Loucy (cell line): ENCODE data around the gene TP63.

ENCODE experiments used
- H2AFZ ChIP-seq: fragments of 200-600 bp; sonication (generic); 2 replicates; pipeline ENCODE4 v1.6.0; 2016; ENCODE audit warnings: antibody characterized with exemption, mild to moderate bottlenecking, low read length, moderate library complexity
- H3F3A ChIP-seq: fragments of 200-600 bp; 2 replicates; pipeline ENCODE4 v1.6.0; 2016; ENCODE audit warnings: antibody characterized with exemption, low read depth, mild to moderate bottlenecking
- H3K27me3 ChIP-seq: fragments of 200-600 bp; sonication (generic); 2 replicates; pipeline ENCODE4 v1.6.1; 2014; ENCODE audit warnings: low read length, mild to moderate bottlenecking; ENCODE audit not compliant: insufficient read depth, poor library complexity, severe bottlenecking
- H3K36me3 ChIP-seq: fragments of 200-600 bp; sonication (generic); 2 replicates; pipeline ENCODE4 v1.6.1; 2016; ENCODE audit warnings: low read length; ENCODE audit not compliant: insufficient read depth
- H3K4me1 ChIP-seq: fragments of 200-600 bp; sonication (generic); 2 replicates; pipeline ENCODE4 v1.5.1; 2014; ENCODE audit warnings: low read length, mild to moderate bottlenecking; ENCODE audit not compliant: insufficient read depth, poor library complexity, severe bottlenecking
- H3K4me2 ChIP-seq: fragments of 200-600 bp; sonication (generic); 2 replicates; pipeline ENCODE4 v1.6.0; 2014; ENCODE audit warnings: antibody characterized with exemption, low read length, low read depth, mild to moderate bottlenecking; ENCODE audit not compliant: poor library complexity, severe bottlenecking
- H3K4me3 ChIP-seq: fragments of 200-600 bp; sonication (generic); 2 replicates; pipeline ENCODE4 v1.5.1; 2014; ENCODE audit warnings: low read length, mild to moderate bottlenecking, mixed read lengths; ENCODE audit not compliant: poor library complexity, severe bottlenecking
- H3K79me2 ChIP-seq: fragments of 200-600 bp; sonication (generic); 2 replicates; pipeline ENCODE4 v1.6.1; 2014; ENCODE audit warnings: low read length; ENCODE audit not compliant: insufficient read depth
- H3K9ac ChIP-seq: fragments of 200-600 bp; sonication (generic); 2 replicates; pipeline ENCODE4 v1.6.0; 2014; ENCODE audit warnings: mild to moderate bottlenecking, low read depth, low read length, moderate library complexity; ENCODE audit not compliant: poor library complexity, severe bottlenecking
- H3K9me2 ChIP-seq: fragments of 200-600 bp; sonication (generic); replicated peaks from 2 replicates; pipeline ENCODE4 v1.6.1; 2016; ENCODE audit warnings: low read depth, low read length, mixed read lengths
- H3K9me3 ChIP-seq: fragments of 200-600 bp; sonication (generic); 2 replicates; pipeline ENCODE4 v1.6.1; 2014; ENCODE audit warnings: mild to moderate bottlenecking, antibody characterized with exemption, low read length, low read depth; ENCODE audit not compliant: insufficient read depth
- H4K20me1 ChIP-seq: fragments of 200-600 bp; sonication (generic); 2 replicates; pipeline ENCODE4 v1.6.0; 2014; ENCODE audit warnings: antibody characterized with exemption, low read length, mild to moderate bottlenecking; ENCODE audit not compliant: insufficient read depth, poor library complexity, severe bottlenecking
- CTCF ChIP-seq: fragments of 200-600 bp; sonication (generic); conservative IDR thresholded peaks from 2 replicates; pipeline ENCODE4 v1.5.1; 2014; ENCODE audit warnings: mild to moderate bottlenecking, antibody characterized with exemption, low read length
- EZH2phosphoT487 ChIP-seq: fragments of 200-600 bp; IDR thresholded peaks from 2 replicates; pipeline ENCODE4 v1.6.1; 2018; ENCODE audit warnings: antibody characterized with exemption, mild to moderate bottlenecking, moderate library complexity, borderline replicate concordance

The TP63 gene

GRCh38 chr3:189685291-189685690 lies 54.1 kb downstream of the TP63 start:
- TF ChIP-seq CTCF (no peak), EZH2phosphoT487 (no peak)
- peak overlapping the region; percentile 46 for H3K4me2 ChIP-seq

GRCh38 chr3:189685860-189686259 lies 54.7 kb downstream of the TP63 start:
- H3K4me3 ChIP-seq = no peak overlapping the region
- no peaks in the 10 kb centered on the region for H4K20me1 ChIP-seq
- H2AFZ ChIP-seq = peak overlapping the region; percentile 20
- H3K36me3 ChIP-seq = no peaks in the 10 kb centered on the region
- peak overlapping the region; percentile 46 for H3K4me2 ChIP-seq
- TF ChIP-seq EZH2phosphoT487 (no peak), CTCF (no peak)
- H3K9ac ChIP-seq = peak overlapping the region; percentile 11
- no peaks in the 10 kb centered on the region for H3K27me3 ChIP-seq
- peaks cover 18% of the 10 kb centered on the region for H3F3A ChIP-seq
- H3K4me1 ChIP-seq = peaks cover 73% of the 10 kb centered on the region
- no peaks in the 10 kb centered on the region for H3K9me2 ChIP-seq
- no peaks in the 10 kb centered on the region for H3K79me2 ChIP-seq
- H3K9me3 ChIP-seq = no peaks in the 10 kb centered on the region

More at GRCh38 chr3:189685291-189685690, 54.1 kb downstream of the TP63 start:
- Histone ChIP-seq H3K4me3 (peak overlapping the region; percentile 10), H3K79me2 (no peaks in the 10 kb centered on the region), H3K9ac (no peak overlapping the region), H4K20me1 (no peaks in the 10 kb centered on the region), H3K27me3 (no peaks in the 10 kb centered on the region), H3K9me3 (no peaks in the 10 kb centered on the region), H3K4me1 (peaks cover 76% of the 10 kb centered on the region), H3K36me3 (no peaks in the 10 kb centered on the region), H3K9me2 (no peaks in the 10 kb centered on the region), H3F3A (peaks cover 18% of the 10 kb centered on the region), H2AFZ (peak overlapping the region; percentile 63)

GRCh38 chr3:189687475-189687874 lies 56.3 kb downstream of the TP63 start:
- Histone ChIP-seq H3F3A (peaks cover 18% of the 10 kb centered on the region), H3K36me3 (no peaks in the 10 kb centered on the region), H3K79me2 (no peaks in the 10 kb centered on the region), H3K4me2 (peak overlapping the region; percentile 81), H3K9me3 (no peaks in the 10 kb centered on the region), H3K9me2 (no peaks in the 10 kb centered on the region), H4K20me1 (no peaks in the 10 kb centered on the region), H3K9ac (peak overlapping the region; percentile 27), H2AFZ (peak overlapping the region; percentile 57; the same call in 1 of the 2 replicates), H3K27me3 (no peaks in the 10 kb centered on the region), H3K4me1 (peaks cover 71% of the 10 kb centered on the region), H3K4me3 (peak overlapping the region; percentile 65)
- TF ChIP-seq EZH2phosphoT487 (no peak), CTCF (no peak; the same call in 1 of the 2 replicates)
